ENCODE measurements around the gene SDF4.

GRCh38 chr1:1221887-1222574, 9.8 kb downstream of the SDF4 start:
- TF ChIP-seq, protein P1, sequence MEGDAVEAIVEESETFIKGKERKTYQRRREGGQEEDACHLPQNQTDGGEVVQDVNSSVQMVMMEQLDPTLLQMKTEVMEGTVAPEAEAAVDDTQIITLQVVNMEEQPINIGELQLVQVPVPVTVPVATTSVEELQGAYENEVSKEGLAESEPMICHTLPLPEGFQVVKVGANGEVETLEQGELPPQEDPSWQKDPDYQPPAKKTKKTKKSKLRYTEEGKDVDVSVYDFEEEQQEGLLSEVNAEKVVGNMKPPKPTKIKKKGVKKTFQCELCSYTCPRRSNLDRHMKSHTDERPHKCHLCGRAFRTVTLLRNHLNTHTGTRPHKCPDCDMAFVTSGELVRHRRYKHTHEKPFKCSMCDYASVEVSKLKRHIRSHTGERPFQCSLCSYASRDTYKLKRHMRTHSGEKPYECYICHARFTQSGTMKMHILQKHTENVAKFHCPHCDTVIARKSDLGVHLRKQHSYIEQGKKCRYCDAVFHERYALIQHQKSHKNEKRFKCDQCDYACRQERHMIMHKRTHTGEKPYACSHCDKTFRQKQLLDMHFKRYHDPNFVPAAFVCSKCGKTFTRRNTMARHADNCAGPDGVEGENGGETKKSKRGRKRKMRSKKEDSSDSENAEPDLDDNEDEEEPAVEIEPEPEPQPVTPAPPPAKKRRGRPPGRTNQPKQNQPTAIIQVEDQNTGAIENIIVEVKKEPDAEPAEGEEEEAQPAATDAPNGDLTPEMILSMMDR (IDR thresholded peaks at IDR 0.05; ENCODE audit: borderline replicate concordance, extremely low read depth, low read length, poor library complexity, severe bottlenecking) = no peak
- no peak for TF ChIP-seq EZH2 (IDR thresholded peaks at IDR 0.05; ENCODE audit: borderline replicate concordance, low read depth, low read length, severe bottlenecking)

All from DND-41 (cell line).